ENCODE data around the gene CHAF1A. TPM values are rescaled to one million over a fixed set of nuclear protein-coding genes. Genes with fewer than 3 reads are reported as not detected.

CHAF1A gene
- total RNA-seq, 1 donor from 2014 or later: 48.2 TPM

DNA sequence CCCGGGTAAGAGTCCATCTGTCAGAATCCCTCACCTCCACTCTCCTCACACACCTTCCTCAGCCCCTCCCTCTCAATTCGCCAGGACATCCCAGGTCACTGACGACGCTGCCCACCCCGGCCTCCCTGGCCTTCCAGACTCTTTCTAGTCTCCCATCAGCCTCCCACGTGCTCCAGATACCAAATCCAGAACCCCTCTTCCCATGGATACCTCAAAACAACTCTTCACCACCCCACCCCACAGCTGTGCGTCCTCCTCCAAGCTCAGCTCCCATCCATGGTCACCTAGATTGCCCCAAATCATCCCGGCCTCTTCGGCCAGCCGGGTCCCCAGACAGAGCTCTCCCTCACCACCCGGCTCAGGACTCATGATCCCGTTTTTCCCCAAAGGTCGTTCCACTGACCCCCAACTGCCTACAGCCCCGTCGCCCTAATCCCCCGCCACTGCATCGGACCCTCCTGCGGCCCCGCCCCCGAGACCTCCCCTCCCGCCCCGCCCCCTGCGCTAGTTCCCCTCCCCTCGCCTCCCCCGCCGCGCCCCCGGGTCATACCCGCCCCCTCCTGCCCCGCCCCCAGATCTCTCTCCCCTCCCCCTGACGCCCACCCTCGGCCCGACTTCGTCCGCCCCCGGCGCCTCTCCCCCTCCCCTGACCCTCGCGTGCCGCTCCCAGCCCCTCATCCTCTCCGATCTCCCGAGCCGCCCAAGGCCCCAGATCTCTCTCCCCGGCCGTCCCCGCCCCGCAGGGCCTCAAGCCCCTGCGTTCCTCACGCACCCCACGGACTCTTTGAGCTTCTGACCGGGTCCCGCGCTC is 54.6 kb downstream of the CHAF1A start:
- H3K4me1 Mint-ChIP-seq (ENCODE audit: low read depth): peaks cover 12% of the 10 kb centered on the region
- H3K27ac Mint-ChIP-seq: peak overlapping the region; percentile 97
- H3K9me3 Mint-ChIP-seq (ENCODE audit: low read depth): no peaks in the 10 kb centered on the region
- peak overlapping the region; percentile 88 for H3K4me3 Mint-ChIP-seq (ENCODE audit: low read depth)
- H3K27me3 Mint-ChIP-seq: no peaks in the 10 kb centered on the region
- no peak for TF ChIP-seq CTCF (IDR thresholded peaks at IDR 0.05; ENCODE audit: unreplicated experiment)
- H3K36me3 Mint-ChIP-seq (ENCODE audit: insufficient read depth): no peaks in the 10 kb centered on the region
- peak; percentile 52 for DNase-seq (ENCODE audit: low spot score, unreplicated experiment)

DNA sequence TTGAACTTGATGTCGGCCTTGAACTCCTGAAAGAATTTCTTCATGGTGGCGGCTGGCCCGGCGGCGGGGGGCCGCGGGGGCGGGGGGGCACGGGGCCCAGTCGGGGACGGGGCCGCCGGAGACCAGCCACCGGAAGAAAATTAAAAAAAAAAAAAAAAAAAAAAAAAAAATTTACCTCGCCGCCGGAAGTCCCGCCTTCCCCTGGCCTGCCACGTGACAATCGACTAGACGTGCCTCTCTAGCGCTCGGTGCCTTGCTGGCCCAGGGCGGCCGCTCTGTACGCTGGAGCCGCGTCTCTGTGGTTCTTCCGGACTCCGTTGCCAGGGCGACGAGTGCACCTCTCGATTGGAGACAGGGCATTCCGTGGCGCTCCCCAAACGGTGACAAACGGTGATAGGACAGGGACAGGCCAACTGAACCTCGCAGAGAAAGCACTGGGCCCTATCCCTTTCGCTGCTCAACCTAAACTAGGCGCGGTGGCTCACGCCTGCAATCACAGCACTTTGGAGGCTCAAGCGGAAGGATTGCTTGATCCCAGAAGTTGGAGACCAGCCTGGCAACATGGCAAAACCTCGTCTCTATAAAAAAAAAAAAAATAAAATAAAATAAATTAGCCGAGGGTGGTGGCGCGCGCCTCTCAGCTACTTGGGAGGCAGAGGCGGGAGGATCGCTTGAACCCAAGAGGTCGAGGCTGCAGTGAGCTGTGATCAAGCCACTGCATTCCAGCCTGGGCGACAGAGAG is 55.4 kb downstream of the CHAF1A start, which contains the start of gene UBXN6:
TSS of gene UBXN6 (minus strand) at position 141 of the 742 bp plus-strand sequence. CDS start at position 44, 97 bp downstream.
- Mint-ChIP-seq H3K9me3 (ENCODE audit: low read depth) (no peaks in the 10 kb centered on the region), H3K4me1 (ENCODE audit: low read depth) (peaks cover 12% of the 10 kb centered on the region), H3K27ac (peak within 1 kb of the TSS; percentile 97), H3K36me3 (ENCODE audit: insufficient read depth) (no peaks in the 10 kb centered on the region), H3K4me3 (ENCODE audit: low read depth) (peak within 1 kb of the TSS; percentile 88), H3K27me3 (no peaks in the 10 kb centered on the region)
- peak; percentile 93 for DNase-seq (ENCODE audit: low spot score, unreplicated experiment)
- TF ChIP-seq CTCF (IDR thresholded peaks at IDR 0.05; ENCODE audit: unreplicated experiment): no peak

- Mint-ChIP-seq H3K4me3 (ENCODE audit: low read depth) (no peak overlapping the region), H3K27ac (no peak overlapping the region), H3K36me3 (ENCODE audit: insufficient read depth) (no peaks in the 10 kb centered on the region), H3K4me1 (ENCODE audit: low read depth) (no peaks in the 10 kb centered on the region), H3K9me3 (ENCODE audit: low read depth) (no peaks in the 10 kb centered on the region), H3K27me3 (no peaks in the 10 kb centered on the region)
- TF ChIP-seq CTCF (IDR thresholded peaks at IDR 0.05; ENCODE audit: unreplicated experiment): no peak
- no peak for DNase-seq (ENCODE audit: low spot score, unreplicated experiment)
Observed at GRCh38 chr19:4464815-4465581, 62.6 kb downstream of the CHAF1A start.

DNA sequence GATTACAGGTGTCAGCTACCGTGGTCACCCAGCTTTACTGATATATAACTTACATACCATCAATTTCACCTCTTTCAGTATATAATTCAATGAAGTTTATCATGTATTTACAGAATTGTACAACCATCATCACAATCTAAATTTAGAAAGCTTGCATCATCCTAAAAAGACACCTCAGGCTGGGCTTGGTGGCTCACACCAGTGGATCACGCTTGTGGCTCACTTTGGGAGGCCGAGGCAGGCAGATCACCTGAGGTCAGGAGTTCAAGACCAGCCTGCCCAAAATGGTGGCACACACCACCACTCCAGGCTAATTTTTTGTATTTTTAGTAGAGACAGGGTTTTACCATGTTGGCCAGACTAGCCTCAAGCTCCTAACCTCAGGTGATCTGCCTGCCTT is 65.4 kb downstream of the CHAF1A start:
- Mint-ChIP-seq H3K27me3 (no peaks in the 10 kb centered on the region), H3K9me3 (ENCODE audit: low read depth) (no peaks in the 10 kb centered on the region), H3K27ac (no peak overlapping the region), H3K36me3 (ENCODE audit: insufficient read depth) (no peaks in the 10 kb centered on the region), H3K4me1 (ENCODE audit: low read depth) (peaks cover 1% of the 10 kb centered on the region), H3K4me3 (ENCODE audit: low read depth) (no peak overlapping the region)
- DNase-seq (ENCODE audit: low spot score, unreplicated experiment): no peak
- TF ChIP-seq CTCF (IDR thresholded peaks at IDR 0.05; ENCODE audit: unreplicated experiment): no peak

Data from progenitor cell of endocrine pancreas (in vitro differentiated cells).